Measurements from ENCODE around the gene FNDC3B.

DNA sequence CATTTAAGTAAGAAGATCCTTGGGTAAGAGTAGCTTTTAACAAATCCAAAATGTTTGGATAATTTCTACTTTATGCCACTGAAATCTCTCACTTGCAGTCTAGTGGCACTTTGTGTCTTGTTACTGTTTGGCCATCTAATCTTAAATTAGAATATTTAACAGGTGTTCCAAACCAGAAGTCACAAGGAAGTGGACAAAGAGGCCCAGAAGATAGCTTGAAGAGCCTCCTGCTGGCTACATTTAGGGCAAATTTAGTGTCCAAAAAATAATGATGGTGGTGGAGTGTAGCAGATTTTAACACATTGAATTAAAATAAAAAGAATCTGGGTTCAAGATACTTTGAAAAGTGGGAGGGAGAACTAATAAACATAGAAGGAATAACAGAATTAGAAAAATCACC is 236.7 kb downstream of the FNDC3B start:
- TF ChIP-seq CTCF (conservative IDR thresholded peaks at IDR 0.05; ENCODE audit: low read length) (peak; percentile 48), EZH2phosphoT487 (IDR thresholded peaks at IDR 0.05; ENCODE audit: borderline replicate concordance) (no peak)

All from Loucy (cell line).